MV-4-11 (cell line): ENCODE results near the gene RAX2.
A peak's percentile ranks its signal among the peaks of the same experiment; 100 is the strongest.
"Not testable (repeated sequence)": the region's sequence is repeated elsewhere in the genome, so short reads cannot be mapped to it uniquely, and the experiment has no call there.

Experiments
- DNase-seq: peaks from one replicate; lab custom pipeline; 2025; lab: John Stamatoyannopoulos, UW

RAX2 gene

DNA sequence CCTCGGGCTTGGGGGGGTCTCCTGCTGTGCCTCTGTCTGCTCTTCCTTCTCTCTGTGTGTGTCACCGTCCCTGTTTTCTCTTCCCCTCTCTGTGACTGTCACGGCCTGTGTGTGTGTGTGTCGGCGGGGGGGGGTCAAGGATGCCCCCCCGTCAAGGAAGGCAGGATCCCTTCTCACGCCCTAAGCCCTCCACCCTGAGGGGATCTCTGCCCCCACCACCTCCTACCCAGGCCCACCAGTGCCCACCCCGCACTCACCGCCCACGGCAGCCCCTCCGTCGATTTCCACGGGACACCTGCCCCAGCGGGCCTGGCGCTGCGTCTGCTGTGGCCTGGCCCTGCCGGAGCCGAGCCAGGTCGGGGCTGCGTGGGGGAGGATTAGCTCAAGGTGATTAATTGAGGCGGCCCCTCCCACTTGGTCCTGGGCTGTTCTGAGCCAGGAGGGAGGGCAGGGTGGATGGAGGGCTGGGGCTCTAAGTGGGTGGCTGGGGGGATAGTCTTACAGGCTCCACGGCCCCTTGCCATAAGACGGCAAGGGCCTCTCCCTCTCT is at the start of gene RAX2:
RAX2 (minus strand) TSS at position 323 of the 550 bp plus-strand sequence. CDS start 486 bp downstream, outside the sequence.
- DNase-seq = no peak

DNA sequence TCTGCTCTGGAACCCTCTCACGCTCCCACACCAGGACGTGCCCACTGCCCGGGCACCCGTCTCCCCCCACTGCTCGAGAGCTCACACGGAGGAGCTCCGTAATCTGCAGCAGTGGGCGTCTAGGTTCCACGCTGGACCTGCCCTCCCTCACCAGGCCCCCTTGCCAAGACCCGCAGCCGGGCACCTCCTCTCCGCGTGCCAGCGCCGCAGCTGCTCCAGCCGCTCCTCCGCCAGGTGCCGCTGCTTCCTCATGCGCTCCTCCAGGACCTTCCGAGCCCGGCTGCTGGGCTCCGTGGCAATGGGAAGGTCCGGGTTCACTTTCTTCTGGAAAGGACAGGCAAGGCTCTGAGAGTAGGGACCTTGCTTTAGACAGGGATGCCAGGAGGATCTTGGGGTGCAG is 49.1 kb upstream of the RAX2 start:
- no peak for DNase-seq

- no peak for DNase-seq
Observed at GRCh38 chr19:3819989-3820388, 48.0 kb upstream of the RAX2 start.

DNA sequence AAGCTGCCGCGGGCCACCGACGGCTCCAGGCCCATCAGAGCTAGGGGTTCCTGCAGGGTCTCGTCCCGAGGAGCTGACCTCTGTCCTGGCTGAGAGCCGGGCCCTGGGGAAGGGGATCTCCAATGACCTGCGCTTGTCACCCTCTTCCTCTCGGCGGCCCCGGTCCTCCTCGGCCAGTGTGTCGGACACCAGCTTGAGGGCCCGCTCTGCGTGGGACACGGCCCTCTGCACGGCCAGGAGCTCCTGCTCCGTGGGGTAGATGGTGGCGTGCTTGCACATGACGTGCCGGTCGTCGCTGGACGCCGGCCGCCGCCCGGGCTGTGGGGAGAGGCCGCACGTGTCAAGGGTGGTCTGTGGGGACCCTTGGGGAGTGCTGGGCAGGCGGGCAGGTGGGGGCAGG is 46.9 kb upstream of the RAX2 start:
- DNase-seq = no peak

DNA sequence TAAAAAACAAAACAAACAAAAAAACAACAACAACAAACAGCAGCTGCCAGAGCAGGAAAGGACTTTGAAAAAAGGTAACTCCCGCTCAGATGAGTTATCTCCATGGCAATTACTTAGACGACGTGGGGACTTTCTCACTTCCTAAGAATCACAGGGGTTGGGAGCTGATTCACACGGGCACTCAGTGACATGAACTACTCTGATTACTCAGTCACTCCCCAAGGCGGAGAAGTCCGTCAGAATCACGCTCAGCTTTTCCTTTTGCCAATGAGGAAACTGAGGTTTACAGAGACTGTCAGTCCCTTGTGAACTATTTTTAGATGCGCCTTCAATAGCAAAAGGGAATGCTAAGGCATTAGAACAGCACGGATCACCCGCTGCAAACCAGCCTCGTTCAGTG is 46.4 kb upstream of the RAX2 start:
- DNase-seq = peak; percentile 75

GRCh38 chr19:3817761-3818160 is 45.7 kb upstream of the RAX2 start:
- no peak for DNase-seq

DNA sequence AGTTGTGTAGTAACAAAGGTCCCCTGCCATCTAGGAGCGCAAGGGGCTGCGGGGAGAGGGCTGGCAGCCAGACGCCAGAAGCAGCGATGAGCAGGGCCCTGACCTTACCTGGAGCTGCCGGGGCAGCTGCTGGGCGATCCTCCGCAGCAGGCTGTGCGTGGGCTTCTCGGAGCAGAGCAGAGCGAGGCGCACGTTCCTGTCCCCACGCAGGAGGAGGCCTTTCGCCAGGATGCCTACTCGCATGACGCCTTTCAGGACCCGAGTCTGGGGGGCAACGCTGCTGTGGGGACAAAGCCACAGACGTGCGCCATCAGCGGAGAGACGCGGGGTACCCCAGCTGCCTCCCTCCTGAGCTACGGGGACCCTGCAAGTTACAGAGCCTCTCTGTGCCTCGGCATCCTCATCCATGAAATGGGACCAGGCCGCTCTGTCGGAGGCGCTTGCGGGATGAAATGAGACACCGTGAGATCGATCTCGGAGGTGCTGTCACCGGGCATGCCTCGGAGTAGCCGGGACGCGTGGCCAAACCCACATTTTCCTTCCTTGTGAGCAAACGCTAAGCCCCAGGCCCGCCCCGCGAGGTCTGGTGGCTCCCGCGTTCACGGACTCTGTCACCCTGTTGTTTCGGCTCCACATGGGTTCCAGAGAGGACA is 44.7 kb upstream of the RAX2 start:
- DNase-seq = no peak

DNA sequence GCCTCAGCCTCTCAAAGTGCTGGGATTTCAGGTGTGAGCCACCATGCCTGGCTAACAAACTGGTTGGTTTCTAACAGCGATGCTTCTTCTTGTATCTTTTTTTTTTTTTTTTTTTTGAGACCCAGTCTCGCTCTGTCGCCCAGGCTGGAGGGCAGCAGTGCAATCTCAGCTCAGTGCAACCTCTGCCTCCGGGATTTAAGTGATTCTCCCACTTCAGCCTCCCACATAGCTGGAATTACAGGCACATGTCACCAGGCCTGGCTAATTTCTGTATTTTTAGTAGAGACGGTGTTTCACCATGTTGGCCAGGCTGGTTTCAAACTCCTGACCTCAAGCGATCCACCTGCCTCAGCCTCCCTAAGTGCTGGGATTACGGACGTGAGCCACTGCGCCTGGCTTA is 44.1 kb upstream of the RAX2 start:
- DNase-seq = not testable (repeated sequence)

- DNase-seq = no peak
Observed at GRCh38 chr19:3814648-3815047, 42.6 kb upstream of the RAX2 start.

DNA sequence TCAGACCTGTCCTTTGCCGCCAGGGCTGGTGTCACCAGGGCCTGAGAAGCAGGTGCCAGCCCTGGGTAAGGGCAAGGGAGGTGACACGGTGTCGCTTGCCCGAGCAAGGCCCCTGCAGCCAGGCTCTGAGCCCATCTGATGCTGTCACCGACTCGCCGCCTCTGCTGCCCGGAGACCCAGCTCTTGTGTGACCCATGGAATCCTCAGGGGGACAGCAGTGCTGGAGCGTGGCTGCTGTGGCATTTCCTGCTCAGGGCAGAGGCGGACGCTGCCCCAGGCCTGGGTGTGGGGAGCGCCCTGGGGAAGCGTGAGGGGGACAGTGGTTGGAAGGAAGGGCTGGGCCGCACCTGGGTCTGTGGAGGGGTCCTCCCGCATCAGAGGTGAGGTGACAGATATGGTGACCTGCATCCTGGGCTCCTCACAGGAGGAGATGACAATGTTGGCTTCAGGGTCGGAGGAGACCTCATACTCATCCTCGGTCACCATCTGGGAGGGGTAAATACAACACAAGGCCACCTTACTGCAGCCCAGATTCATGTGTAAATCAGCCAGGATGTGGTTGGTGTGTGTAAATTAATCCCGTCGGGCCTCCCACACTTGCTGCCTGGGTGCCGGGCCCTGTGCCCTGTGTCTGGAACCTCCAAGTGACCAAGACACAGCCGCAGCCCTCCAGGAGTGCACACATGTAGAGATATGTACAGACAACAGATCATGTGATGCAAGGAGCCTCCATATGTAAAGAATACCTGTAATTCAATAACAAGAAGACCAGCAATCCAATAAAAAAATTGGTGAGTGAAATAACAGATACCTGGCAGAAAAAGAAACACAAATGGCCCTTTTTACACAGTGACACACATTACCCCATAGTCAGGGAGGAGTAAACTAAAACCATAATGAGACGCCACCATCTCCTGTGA is 41.7 kb upstream of the RAX2 start:
- no peak for DNase-seq

GRCh38 chr19:3810708-3811355 is 38.8 kb upstream of the RAX2 start:
- no peak for DNase-seq

DNA sequence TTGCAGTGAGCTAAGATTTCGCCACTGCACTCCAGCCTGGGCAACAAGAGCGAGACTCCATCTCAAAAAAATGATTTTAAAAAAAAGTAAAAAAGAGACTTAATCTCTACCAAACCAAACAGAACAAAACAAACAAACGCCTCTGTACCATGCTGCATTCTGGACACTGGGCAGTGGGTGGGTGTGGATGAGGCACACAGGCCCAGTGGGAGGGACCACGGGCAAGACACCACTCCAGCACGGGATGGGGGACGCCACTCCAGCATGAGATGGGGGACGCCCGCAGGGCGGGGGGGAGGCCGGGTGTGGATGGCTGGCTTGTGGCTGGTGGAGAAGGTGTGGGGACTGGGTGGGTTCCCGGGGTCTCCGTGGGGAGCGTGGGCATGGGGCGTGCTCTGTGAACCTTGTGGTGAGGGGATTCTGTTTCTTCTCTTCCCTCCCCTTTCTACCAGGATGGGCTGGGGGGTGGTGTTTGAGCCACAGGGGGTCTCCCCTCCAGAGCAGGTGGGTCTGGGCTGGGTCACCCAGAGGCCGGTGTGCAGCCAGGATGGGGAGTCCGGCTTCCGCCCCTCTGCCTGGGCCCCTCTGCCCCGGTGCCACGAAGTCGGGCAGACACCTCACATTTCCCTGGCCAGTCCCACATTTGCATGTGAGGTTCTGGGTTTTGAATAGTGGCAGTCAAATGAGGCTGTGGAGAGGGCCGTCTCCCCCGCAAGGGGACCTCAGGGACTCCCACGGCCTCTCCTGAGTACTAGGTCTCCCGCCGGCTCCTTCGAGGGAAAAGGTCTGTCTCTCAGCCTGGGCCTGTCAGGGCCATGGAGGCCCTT is 38.1 kb upstream of the RAX2 start:
- no peak for DNase-seq

DNA sequence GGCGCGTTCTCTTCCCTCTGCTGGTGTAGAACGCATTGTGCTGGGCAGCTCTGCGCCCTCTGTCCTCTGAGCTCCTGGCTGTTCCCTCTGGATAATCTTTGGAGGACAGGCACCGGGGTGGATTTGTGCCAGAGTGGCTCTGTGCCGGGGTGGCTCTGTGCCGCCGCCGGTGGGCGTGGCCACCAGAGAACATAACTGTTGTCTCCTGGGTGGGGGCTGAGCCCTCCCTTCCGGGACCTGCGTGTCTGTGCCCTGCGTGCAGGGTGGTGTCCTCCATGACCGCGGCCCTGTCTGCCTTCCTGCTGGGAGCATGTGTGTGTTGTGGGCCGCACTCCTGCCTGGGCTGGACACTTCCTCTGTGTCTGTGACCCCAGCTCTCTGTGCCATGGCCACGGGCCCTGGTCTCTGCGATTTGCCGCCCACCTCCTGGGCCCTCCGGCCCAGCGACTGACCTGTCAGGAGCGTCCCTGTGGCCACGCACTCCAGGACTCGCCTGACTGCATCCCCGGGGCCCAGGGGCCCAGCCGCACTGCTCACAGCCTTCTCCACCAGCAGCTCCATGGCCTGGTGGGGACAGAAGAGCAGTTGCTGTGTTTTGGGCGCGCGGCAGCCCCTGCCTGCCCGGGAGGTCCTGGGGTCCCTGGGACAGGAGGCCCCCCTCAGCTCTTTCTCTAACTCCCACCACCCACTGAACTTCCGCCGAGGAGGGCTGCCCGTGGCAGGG is 36.6 kb upstream of the RAX2 start:
- no peak for DNase-seq

DNA sequence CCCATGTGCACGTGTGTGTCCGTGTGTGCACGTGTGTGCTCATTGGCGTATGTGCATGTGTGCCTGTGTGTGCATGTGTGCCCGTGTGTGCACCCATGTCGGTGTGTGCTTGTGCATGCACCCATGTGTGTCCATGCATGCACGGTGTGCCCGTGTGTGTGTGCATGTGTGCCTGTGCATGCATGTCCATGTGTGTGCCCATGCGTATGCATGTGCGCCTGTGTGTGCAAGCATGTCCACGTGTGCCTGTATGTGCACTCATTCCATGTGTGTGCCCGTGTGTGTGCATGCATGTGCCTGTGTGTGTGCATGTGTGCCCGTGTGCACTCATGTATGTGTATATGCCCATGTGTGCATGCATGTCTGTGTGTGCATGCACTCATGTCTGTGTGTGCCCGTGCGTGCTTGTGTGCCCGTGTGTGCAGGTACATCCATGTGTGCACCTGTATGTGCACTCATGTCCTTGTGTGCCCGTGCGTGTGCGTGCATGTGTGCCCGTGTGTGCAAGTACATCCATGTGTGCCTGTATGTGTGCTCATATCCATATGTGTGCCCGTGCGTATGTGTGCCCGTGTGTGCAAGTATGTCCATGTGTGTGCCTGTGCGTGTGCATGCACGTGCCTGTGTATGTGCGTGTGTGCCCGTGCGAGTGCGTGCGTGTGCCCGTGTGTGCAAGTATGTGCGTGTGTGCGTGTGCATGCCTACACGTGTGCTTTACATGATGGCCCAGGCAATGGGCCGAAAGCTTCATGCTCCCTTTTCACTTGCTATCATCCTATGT is 35.7 kb upstream of the RAX2 start:
- no peak for DNase-seq

DNA sequence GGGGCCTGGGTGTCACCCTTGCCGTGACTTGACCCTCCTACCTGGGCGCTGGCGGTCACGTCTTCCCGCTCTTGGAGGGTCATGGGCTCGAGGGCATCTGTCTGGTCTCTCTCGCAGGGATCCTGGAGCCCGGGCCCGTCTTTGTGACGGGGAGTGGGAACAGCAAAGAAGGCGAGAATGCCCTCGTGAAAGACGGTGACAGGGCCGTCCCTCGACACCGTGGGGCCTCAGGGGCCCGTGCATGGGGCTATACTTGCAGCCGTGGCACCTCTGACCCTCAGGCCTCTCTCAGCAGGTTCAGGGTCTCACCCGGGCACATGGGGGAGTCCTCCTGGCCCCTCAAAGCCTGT is 35.1 kb upstream of the RAX2 start:
- DNase-seq = no peak

DNA sequence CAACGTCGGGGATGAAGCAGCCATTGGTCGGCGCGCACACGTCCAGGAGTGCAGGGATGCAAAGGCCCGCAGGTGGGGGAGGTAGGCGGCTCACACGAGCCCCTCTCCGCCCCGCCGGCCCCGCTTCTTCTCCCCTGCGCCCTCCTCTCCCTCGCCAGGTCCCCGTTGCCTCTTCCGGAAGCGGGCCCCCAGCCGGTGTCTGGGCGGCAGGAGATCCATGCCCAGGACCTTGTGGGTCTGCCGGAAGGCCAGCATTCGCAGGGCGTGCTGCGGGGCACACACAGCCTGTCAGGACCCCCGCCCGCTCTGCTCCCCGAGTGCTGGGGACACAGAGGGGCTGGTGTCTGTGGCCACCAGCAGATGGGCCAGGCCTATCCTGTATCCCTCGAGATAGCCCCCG is 33.8 kb upstream of the RAX2 start:
- no peak for DNase-seq

GRCh38 chr19:3804429-3804828 is 32.4 kb upstream of the RAX2 start:
- DNase-seq = no peak

- no peak for DNase-seq
Observed at GRCh38 chr19:3803986-3804385, 32.0 kb upstream of the RAX2 start.

GRCh38 chr19:3803114-3803888 is 31.3 kb upstream of the RAX2 start:
- no peak for DNase-seq
